Fibroblast of villous mesenchyme (primary cell): Measurements from ENCODE around the gene LHX4. TPM values are rescaled to one million over a fixed set of nuclear protein-coding genes. Genes with fewer than 3 reads are reported as not detected.

Experiments
- DNase-seq: peaks from one replicate; pipeline ENCODE4 v3.0.0-alpha.2; 2010; ENCODE audit warnings: low read depth
- H3K4me3 ChIP-seq: 2 replicates; pipeline ENCODE4 v1.5.1; 2011; ENCODE audit warnings: low read depth, mild to moderate bottlenecking, low read length
- total RNA-seq: library from RNA; depleted of rRNA; stranded (reverse); fragments of >200 nt; gene quantifications from 2 replicates; pipeline ENCODE4 v1.2.3, GENCODE V29; 2012
- TF ChIP-seq, protein P1 (sequence below): IDR thresholded peaks from 2 replicates; pipeline ENCODE4 v1.5.1; 2012; ENCODE audit warnings: low read depth, mild to moderate bottlenecking, low read length; ENCODE audit not compliant: insufficient read depth

Gene LHX4
- total RNA-seq, 1 donor, result 0.86 TPM

- TF ChIP-seq, protein P1, sequence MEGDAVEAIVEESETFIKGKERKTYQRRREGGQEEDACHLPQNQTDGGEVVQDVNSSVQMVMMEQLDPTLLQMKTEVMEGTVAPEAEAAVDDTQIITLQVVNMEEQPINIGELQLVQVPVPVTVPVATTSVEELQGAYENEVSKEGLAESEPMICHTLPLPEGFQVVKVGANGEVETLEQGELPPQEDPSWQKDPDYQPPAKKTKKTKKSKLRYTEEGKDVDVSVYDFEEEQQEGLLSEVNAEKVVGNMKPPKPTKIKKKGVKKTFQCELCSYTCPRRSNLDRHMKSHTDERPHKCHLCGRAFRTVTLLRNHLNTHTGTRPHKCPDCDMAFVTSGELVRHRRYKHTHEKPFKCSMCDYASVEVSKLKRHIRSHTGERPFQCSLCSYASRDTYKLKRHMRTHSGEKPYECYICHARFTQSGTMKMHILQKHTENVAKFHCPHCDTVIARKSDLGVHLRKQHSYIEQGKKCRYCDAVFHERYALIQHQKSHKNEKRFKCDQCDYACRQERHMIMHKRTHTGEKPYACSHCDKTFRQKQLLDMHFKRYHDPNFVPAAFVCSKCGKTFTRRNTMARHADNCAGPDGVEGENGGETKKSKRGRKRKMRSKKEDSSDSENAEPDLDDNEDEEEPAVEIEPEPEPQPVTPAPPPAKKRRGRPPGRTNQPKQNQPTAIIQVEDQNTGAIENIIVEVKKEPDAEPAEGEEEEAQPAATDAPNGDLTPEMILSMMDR, result no peak
- no peak overlapping the region for H3K4me3 ChIP-seq
- no peak for DNase-seq
Measured at GRCh38 chr1:180235502-180236239, 5.6 kb downstream of the LHX4 start.

DNA sequence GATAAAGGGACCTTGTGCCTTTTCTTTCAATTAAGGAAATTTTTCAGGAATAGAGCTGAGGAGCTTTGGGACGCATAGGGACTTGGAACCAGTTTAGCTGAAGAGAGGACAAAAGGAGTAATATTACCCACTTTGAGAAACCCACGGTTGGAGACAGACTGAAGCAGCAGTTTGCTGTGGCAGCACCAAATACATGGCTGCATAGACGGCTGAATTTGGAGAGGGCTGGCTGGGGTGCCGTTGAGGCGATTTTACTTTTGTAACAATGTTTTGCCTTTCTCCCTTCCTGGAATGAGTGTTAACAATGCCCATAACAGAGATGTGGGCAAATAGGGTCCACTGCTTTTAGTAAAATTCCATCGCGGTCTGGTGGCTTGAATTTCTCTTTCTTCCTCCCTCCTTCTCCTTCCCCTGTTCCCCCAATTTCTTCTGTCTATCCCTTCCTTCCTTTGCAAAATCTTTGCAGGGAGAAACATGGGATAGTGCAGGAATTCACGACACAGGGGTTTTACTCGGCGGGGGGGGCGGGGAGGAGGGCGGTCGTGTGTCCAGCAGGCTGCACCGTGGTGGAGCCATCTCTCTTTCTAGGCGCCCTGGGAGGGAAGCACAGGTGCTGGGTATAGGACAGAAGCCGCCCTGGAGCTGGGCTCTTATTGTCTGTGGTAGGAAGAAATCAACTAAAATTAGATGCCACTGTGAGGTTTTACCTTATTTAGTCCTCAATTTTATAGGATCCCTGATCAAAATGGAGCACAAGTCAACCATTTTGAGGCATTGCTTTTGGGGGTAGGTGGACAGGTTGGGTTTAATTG is 6.8 kb downstream of the LHX4 start:
- no peak overlapping the region for H3K4me3 ChIP-seq
- no peak for DNase-seq
- TF ChIP-seq, protein P1, result no peak

GRCh38 chr1:180237869-180238476 is 7.9 kb downstream of the LHX4 start:
- TF ChIP-seq, protein P1, result no peak
- DNase-seq, result no peak

GRCh38 chr1:180238675-180239074 is 8.6 kb downstream of the LHX4 start:
- TF ChIP-seq, protein P1, result no peak
- H3K4me3 ChIP-seq, result no peak overlapping the region
- DNase-seq, result no peak

More at GRCh38 chr1:180237869-180238476, 7.9 kb downstream of the LHX4 start:
- no peak overlapping the region for H3K4me3 ChIP-seq

DNA sequence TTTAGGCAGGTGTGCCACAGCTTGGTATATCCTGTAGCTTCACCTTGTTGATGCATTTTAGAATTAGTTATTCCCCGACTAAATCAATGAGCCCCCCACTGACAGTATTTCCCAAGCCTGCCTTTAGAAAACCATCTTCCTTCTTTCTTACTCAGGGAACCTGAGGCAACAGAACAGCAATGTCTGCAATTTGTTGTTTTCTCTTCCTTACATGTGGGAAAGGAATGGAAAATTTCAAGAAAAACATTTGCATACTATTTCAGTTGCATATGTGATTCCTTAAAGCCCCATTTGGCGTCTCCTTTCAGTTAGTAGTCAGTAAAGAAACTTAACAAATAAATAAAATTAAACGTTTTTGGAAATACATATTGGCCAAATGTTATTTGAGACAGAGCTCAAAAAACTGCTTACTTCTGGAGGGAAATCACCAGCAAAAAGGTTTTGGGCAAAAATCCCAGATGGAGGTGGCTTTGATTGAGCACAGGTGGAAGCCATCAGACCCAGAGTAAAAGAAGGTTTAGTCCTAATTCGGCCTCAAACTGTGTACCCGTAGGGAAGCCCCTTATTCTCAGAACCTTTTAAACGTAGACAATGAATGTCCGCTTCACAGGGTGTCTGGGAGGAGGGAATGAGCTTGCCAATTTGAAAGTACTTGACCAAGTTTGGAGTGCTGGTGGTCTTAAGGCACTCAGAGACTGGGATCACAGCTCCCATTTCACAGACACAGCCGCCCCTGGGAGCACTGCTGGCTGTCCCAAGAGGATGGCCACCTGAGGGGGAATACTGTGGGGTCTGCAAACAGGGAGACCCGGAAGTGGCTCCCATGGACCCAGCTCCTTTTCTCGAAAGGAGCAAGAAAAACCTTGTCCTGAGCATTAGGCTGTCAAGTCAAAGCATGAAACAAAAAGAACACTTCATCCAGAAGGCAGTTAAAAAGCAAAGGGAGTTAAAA is 9.4 kb downstream of the LHX4 start:
- DNase-seq, result no peak
- TF ChIP-seq, protein P1, result no peak
- no peak overlapping the region for H3K4me3 ChIP-seq
